Measurements from ENCODE around the gene MYT1.
A peak's percentile ranks its signal among the peaks of the same experiment; 100 is the strongest.
"Not testable (repeated sequence)": the region's sequence is repeated elsewhere in the genome, so short reads cannot be mapped to it uniquely, and the experiment has no call there.

The MYT1 gene

DNA sequence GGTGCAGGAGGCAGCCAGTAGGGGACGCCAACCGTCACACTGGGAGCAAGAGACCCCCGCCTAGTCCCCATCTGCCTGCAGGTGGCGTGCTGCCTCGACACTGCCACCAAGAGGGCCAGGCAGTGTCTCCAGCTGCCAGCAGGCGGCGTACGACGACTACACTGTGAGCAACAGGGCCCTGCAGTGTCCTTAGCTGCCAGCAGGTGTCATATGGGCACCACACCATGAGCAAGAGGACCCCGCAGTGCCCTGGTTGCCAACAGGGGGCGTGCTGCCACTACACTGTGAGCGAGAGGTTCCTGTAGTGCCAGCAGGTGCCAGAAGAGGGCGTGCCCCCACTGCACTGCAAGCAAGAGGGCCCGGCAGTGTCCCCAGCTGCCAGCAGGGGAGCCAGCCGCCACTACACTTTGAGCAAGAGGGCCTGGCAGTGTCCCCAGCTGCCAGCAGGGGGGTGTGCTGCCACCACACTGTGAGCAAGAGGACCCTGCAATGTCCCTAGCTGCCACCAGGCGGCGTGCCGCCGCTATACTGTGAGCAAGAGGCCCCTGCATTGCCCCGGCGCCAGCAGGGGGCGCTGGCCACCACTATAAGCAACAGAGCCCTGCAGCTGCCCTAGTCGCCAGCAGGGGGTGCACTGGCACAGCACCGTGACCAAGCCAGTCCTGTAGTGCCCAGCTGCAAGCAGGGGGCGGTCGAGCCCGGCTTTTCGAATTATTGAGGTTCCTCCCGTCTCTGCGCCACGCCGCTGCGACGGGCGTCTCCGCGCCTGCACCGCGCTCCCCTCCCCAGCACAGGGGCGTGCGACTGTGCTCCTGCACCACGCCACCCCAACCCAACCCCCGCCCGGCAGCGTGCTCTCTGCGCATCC is 121.6 kb downstream of the MYT1 start:
- not testable (repeated sequence) for H3K4me3 ChIP-seq (ENCODE audit: low read depth, low read length)
- TF ChIP-seq, protein P1, sequence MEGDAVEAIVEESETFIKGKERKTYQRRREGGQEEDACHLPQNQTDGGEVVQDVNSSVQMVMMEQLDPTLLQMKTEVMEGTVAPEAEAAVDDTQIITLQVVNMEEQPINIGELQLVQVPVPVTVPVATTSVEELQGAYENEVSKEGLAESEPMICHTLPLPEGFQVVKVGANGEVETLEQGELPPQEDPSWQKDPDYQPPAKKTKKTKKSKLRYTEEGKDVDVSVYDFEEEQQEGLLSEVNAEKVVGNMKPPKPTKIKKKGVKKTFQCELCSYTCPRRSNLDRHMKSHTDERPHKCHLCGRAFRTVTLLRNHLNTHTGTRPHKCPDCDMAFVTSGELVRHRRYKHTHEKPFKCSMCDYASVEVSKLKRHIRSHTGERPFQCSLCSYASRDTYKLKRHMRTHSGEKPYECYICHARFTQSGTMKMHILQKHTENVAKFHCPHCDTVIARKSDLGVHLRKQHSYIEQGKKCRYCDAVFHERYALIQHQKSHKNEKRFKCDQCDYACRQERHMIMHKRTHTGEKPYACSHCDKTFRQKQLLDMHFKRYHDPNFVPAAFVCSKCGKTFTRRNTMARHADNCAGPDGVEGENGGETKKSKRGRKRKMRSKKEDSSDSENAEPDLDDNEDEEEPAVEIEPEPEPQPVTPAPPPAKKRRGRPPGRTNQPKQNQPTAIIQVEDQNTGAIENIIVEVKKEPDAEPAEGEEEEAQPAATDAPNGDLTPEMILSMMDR (IDR thresholded peaks at IDR 0.05; ENCODE audit: low read depth, low read length) = peak; percentile 70

- H3K4me3 ChIP-seq (ENCODE audit: low read depth, low read length) = not testable (repeated sequence)
Observed at GRCh38 chr20:64286447-64287263, 122.4 kb downstream of the MYT1 start.

DNA sequence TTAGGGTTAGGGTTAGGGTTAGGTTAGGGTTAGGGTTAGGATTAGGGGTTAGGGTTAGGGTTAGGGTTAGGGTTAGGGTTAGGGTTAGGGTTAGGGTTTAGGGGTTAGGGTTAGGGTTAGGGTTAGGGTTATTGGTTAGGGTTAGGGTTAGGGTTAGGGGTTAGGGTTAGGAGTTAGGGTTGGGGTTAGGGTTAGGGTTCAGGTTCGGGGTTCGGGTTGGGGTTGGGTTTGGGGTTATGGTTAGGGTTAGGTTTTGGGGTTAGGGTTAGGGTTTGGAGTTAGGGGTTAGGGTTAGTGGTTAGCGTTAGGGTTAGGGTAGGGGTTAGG is 123.0 kb downstream of the MYT1 start:
- not testable (repeated sequence) for H3K4me3 ChIP-seq (ENCODE audit: low read depth, low read length)
